ENCODE results near the gene ARPC4. TPM values are rescaled to one million over a fixed set of nuclear protein-coding genes. Genes with fewer than 3 reads are reported as not detected.
A peak's percentile ranks its signal among the peaks of the same experiment; 100 is the strongest.
"Not testable (repeated sequence)": the region's sequence is repeated elsewhere in the genome, so short reads cannot be mapped to it uniquely, and the experiment has no call there.

Gene ARPC4
- total RNA-seq, 3 donors from 2014 or later (not counting 1 experiment from before 2014, with no cell fraction given) = 282 to 288 (median 285) TPM

DNA sequence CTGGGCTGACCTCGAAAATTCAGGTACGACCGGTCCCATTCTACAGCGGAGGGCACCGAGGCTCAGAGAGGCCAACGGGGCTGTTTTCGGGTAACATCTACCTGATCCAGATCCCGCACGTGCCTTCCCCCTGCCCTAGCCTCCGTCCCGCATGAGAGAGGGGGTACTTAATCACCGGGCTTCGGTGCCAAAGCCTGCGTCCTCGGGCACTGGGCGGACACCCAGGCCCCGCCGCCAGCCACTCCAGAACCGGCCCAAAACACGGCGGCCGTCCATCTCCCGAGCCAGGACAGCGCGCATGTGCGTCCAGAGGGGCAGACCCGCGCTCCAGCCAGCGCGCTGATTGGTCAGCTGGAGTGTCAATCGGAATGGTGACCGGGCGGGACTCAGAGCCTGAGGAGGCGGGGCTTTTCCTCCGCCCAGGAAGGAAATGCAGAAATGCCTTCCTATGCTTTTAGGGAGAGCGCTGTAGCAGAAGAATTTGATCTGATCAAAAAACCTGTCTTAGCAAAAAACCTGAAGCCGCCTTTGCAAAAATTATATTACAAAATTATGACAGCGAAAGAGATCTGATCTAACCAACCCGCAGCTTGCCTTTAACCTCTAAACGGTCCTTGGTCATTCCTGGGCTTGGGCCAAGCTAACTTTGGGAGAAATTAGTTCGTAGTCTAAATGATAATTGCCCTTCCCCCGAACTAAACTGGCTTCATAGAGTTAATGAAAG lies 51.0 kb downstream of the ARPC4 start, which contains the start of gene RPUSD3:
Gene RPUSD3 (minus strand): TSS at position 294 of the 724 bp plus-strand sequence. CDS start 18 bp downstream, at position 276.
- TF ChIP-seq, protein P1, sequence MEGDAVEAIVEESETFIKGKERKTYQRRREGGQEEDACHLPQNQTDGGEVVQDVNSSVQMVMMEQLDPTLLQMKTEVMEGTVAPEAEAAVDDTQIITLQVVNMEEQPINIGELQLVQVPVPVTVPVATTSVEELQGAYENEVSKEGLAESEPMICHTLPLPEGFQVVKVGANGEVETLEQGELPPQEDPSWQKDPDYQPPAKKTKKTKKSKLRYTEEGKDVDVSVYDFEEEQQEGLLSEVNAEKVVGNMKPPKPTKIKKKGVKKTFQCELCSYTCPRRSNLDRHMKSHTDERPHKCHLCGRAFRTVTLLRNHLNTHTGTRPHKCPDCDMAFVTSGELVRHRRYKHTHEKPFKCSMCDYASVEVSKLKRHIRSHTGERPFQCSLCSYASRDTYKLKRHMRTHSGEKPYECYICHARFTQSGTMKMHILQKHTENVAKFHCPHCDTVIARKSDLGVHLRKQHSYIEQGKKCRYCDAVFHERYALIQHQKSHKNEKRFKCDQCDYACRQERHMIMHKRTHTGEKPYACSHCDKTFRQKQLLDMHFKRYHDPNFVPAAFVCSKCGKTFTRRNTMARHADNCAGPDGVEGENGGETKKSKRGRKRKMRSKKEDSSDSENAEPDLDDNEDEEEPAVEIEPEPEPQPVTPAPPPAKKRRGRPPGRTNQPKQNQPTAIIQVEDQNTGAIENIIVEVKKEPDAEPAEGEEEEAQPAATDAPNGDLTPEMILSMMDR (IDR thresholded peaks at IDR 0.05) = no peak
- H3K36me3 Mint-ChIP-seq = no peaks in the 10 kb centered on the region
- H3K4me1 Mint-ChIP-seq = peaks cover 22 to 24% of the 10 kb centered on the region in 2 donors
- Histone ChIP-seq H3K4me1 (ENCODE audit: control insufficient read depth, insufficient read depth, low read length) (peaks cover 18% of the 10 kb centered on the region), H3K27ac (ENCODE audit: low read length) (peak within 1 kb of the TSS; percentile 68), H3K27me3 (ENCODE audit: control insufficient read depth, insufficient read depth, low read length) (no peaks in the 10 kb centered on the region), H3K9me3 (ENCODE audit: control insufficient read depth, insufficient read depth, low read length) (no peaks in the 10 kb centered on the region), H3K4me3 (ENCODE audit: low read length) (peak within 1 kb of the TSS; percentile 99), H3K36me3 (ENCODE audit: control insufficient read depth, insufficient read depth, low read length) (peaks cover 27% of the 10 kb centered on the region)
- under 1% methylated on average over 42 of the region's 42 CpGs for WGBS (ENCODE audit: insufficient coverage)
- H3K9me3 Mint-ChIP-seq = no peaks in the 10 kb centered on the region
- H3K4me3 Mint-ChIP-seq = peak within 1 kb of the TSS; percentile 99
- intact Hi-C loops (cut with micrococcal nuclease) = loop anchor here (5.0 kb wide), 2 partner anchors 48 to 273 kb away; partner anchors contain the start of genes BRK1 and JAGN1
- no peaks in the 10 kb centered on the region for H3K27me3 Mint-ChIP-seq (ENCODE audit: low read depth in 2 of 2)
- peak within 1 kb of the TSS; percentile 96 for H3K27ac Mint-ChIP-seq
- DNase-seq (peak; percentile 98 to 99), ATAC-seq (peak; percentile 99 to 100 (median 99))

DNA sequence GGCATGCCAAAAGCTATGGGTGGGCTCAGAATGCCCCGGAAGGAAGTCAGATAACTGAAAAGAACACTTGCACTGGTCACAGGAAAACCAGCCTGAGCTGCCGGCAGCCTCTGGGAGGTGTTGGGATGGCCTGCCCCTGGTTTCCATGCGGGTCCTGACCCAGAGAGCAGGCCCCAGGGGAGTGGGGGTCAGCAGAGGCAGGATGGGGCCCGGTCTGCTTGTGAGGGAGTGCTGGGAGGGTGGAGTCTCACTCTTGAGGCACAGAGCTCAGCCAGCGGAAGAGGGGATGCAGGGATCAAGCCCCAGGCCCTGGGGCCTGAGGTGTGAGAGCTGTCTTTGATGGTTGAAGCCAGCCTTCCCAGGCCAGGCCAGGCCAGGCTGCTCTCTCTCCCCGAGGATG lies 53.3 kb downstream of the ARPC4 start:
- DNase-seq (no peak), ATAC-seq (no peak)
- Histone ChIP-seq H3K36me3 (ENCODE audit: control insufficient read depth, insufficient read depth, low read length) (peaks cover 7% of the 10 kb centered on the region), H3K9me3 (ENCODE audit: control insufficient read depth, insufficient read depth, low read length) (no peaks in the 10 kb centered on the region), H3K4me1 (ENCODE audit: control insufficient read depth, insufficient read depth, low read length) (peaks cover 18% of the 10 kb centered on the region), H3K4me3 (ENCODE audit: low read length) (no peak overlapping the region), H3K27me3 (ENCODE audit: control insufficient read depth, insufficient read depth, low read length) (no peaks in the 10 kb centered on the region), H3K27ac (ENCODE audit: low read length) (no peak overlapping the region)
- TF ChIP-seq, protein P1 (IDR thresholded peaks at IDR 0.05) = no peak
- H3K27ac Mint-ChIP-seq = peak overlapping the region in 1 of 2 donors; percentile 53
- H3K4me3 Mint-ChIP-seq = peak overlapping the region; percentile 35
- H3K4me1 Mint-ChIP-seq = peaks cover 22 to 24% of the 10 kb centered on the region in 2 donors
- 78% methylated on average over 6 of the region's 6 CpGs for WGBS (ENCODE audit: insufficient coverage)
- no peaks in the 10 kb centered on the region for H3K27me3 Mint-ChIP-seq (ENCODE audit: low read depth in 2 of 2)
- no peaks in the 10 kb centered on the region for H3K36me3 Mint-ChIP-seq
- intact Hi-C loops (cut with micrococcal nuclease) = loop anchor here (5.0 kb wide), 1 partner anchor 86 kb away; the partner anchor contains the start of gene CRELD1
- no peaks in the 10 kb centered on the region for H3K9me3 Mint-ChIP-seq

DNA sequence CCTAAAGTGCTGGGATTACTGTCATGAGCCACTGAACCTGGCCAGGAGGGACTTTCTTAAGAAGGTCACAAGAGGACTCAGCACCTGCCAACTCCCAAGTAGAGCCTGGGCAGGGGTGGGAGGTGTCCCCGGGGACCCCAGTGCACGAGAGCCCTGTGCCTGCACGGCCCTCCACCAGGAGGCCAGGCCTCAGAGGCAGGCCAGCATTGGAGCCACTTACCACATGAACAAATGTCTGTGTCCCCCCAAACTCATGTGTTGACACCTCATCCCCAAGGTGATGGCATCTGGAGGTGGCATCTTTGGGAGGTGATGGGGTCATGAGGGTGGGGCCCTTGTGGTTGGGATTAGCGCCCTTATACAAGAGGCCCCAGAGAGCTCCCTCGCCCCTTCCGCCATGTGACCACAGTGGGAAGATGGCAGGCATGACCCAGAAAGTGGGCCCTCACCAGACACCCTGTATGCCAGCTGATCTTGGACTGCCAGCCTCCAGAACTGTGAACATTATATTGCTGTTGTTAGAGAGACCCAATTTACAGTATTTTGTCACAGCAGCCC lies 54.1 kb downstream of the ARPC4 start:
- H3K27me3 ChIP-seq (ENCODE audit: control insufficient read depth, insufficient read depth, low read length) = no peaks in the 10 kb centered on the region
- ATAC-seq (no peak), DNase-seq (no peak)
- no peak overlapping the region for H3K27ac Mint-ChIP-seq
- TF ChIP-seq, protein P1 (IDR thresholded peaks at IDR 0.05) = no peak
- H3K4me3 Mint-ChIP-seq = no peak overlapping the region
- intact Hi-C loops (cut with micrococcal nuclease) = loop anchor here (5.0 kb wide), 1 partner anchor 85 kb away; the partner anchor contains the start of gene CRELD1
- H3K4me1 ChIP-seq (ENCODE audit: control insufficient read depth, insufficient read depth, low read length) = peaks cover 18% of the 10 kb centered on the region
- H3K9me3 Mint-ChIP-seq = no peaks in the 10 kb centered on the region
- no peaks in the 10 kb centered on the region for H3K36me3 ChIP-seq (ENCODE audit: control insufficient read depth, insufficient read depth, low read length)
- no peaks in the 10 kb centered on the region for H3K9me3 ChIP-seq (ENCODE audit: control insufficient read depth, insufficient read depth, low read length)
- no peak overlapping the region for H3K27ac ChIP-seq (ENCODE audit: low read length)
- H3K36me3 Mint-ChIP-seq = no peaks in the 10 kb centered on the region
- H3K4me1 Mint-ChIP-seq = peaks cover 19 to 21% of the 10 kb centered on the region in 2 donors
- H3K4me3 ChIP-seq (ENCODE audit: low read length) = no peak overlapping the region
- H3K27me3 Mint-ChIP-seq (ENCODE audit: low read depth in 2 of 2) = no peaks in the 10 kb centered on the region
- WGBS (ENCODE audit: insufficient coverage) = 95% methylated on average over 6 of the region's 6 CpGs

DNA sequence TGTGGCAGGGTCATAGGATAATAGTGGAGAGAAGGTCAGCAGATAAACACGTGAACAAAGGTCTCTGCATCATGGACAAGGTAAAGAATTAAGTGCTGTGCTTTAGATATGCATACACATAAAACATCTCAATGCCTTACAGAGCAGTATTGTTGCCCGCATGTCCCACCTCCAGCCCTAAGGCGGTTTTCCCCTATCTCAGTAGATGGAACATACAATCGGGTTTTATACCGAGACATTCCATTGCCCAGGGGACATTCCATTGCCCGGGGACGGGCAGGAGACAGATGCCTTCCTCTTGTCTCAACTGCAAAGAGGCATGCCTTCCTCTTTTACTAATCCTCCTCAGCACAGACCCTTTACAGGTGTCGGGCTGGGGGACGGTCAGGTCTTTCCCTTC lies 55.0 kb downstream of the ARPC4 start:
- not testable (repeated sequence) for H3K27me3 Mint-ChIP-seq (ENCODE audit: low read depth in 2 of 2); H3K27me3 ChIP-seq (ENCODE audit: control insufficient read depth, insufficient read depth, low read length); H3K4me3 Mint-ChIP-seq; H3K27ac Mint-ChIP-seq; H3K4me3 ChIP-seq (ENCODE audit: low read length); H3K27ac ChIP-seq (ENCODE audit: low read length); H3K9me3 ChIP-seq (ENCODE audit: control insufficient read depth, insufficient read depth, low read length); DNase-seq; ATAC-seq; H3K9me3 Mint-ChIP-seq; H3K36me3 ChIP-seq (ENCODE audit: control insufficient read depth, insufficient read depth, low read length); H3K36me3 Mint-ChIP-seq
- intact Hi-C loops (cut with micrococcal nuclease) = loop anchor here (5.0 kb wide), 1 partner anchor 84 kb away; the partner anchor contains the start of gene CRELD1
- 80% methylated on average over 5 of the region's 9 CpGs for WGBS (ENCODE audit: insufficient coverage)
- H3K4me1 Mint-ChIP-seq = peaks cover 12 to 14% of the 10 kb centered on the region in 2 donors
- peaks cover 15% of the 10 kb centered on the region for H3K4me1 ChIP-seq (ENCODE audit: control insufficient read depth, insufficient read depth, low read length)
